ENCODE measurements around the gene HS3ST6. TPM values are rescaled to one million over a fixed set of nuclear protein-coding genes. Genes with fewer than 3 reads are reported as not detected.

HS3ST6 gene
- total and polyA plus RNA-seq, 9 of the 15 experiments (the other 6 are each of a cell fraction or from before 2014, with no cell fraction given), result not detected

- TF ChIP-seq DLX4 (CRISPR knock-in tag; IDR thresholded peaks at IDR 0.05) (no peak), ZNF324 (CRISPR knock-in tag; IDR thresholded peaks at IDR 0.05) (no peak), SETDB1 (IDR thresholded peaks at IDR 0.05; ENCODE audit: low read length) (no peak), MLLT1 (IDR thresholded peaks at IDR 0.05) (no peak), ZNF121 (CRISPR knock-in tag; conservative IDR thresholded peaks at IDR 0.05) (peak; percentile 93)
- Histone ChIP-seq H3K9ac (ENCODE audit: insufficient read depth in 1 of 2, low read depth in 2 of 2, low read length in 2 of 2) (peak within 1 kb of the TSS; percentile 94 to 100), H3K27ac (ENCODE audit: extremely low read depth, low read depth, low read length) (peak within 1 kb of the TSS; percentile 85), H4K20me1 (replicated peaks; ENCODE audit: control insufficient read depth, insufficient read depth, low read length) (peaks cover 25% of the 10 kb centered on the region), H3K27me3 (ENCODE audit: control insufficient read depth in 2 of 2, insufficient read depth in 2 of 2, low read length in 2 of 2) (no peaks in the 10 kb centered on the region), H3K4me2 (ENCODE audit: insufficient read depth, low read length) (peak within 1 kb of the TSS; percentile 86), H3K9me3 (replicated peaks; ENCODE audit: control insufficient read depth, insufficient read depth, low read depth, low read length) (no peaks in the 10 kb centered on the region), H3K79me2 (ENCODE audit: control insufficient read depth, insufficient read depth, low read length) (peaks cover 62% of the 10 kb centered on the region), H3K36me3 (ENCODE audit: control insufficient read depth, insufficient read depth, low read length) (peaks cover 27% of the 10 kb centered on the region), H3K4me1 (replicated peaks in 1 of 2; ENCODE audit: control insufficient read depth in 2 of 2, insufficient read depth in 2 of 2, low read length in 2 of 2) (peaks cover 5 to 51% of the 10 kb centered on the region in 2 experiments; a peak in 4 of 5 replicates), H2AFZ (ENCODE audit: low read depth, low read length) (no peak within 1 kb of the TSS), H3K4me3 (peak within 1 kb of the TSS; percentile 89), H3K9me1 (ENCODE audit: control insufficient read depth, insufficient read depth, low read length) (peaks cover 3% of the 10 kb centered on the region)
- intact Hi-C loops (cut with micrococcal nuclease) (no loop called here), in situ Hi-C loops (cut with MboI) (no loop called here)
- no peak for DNase-seq (ENCODE audit: extremely low read depth in 1 of 4, low spot score in 3 of 4)
- no TSS peak for BruUV-seq (replicated peaks)
- POLR2A ChIA-PET, result interaction anchor here (0.6 to 3.9 kb wide), 9 partner anchors 9 to 1006 kb away, joined by 3 to 103 read pairs (median 5); partner anchors contain the start of genes GFER, NME3, NOXO1 and SYNGR3
- FAIRE-seq, result no peak
- CTCF ChIA-PET (ENCODE audit: low intra/inter-chr PET ratio), result no interaction called here
- WGBS (ENCODE audit: insufficient coverage, low coverage, missing lambda C conversion rate), result 86% methylated on average over 5 of the region's 6 CpGs
- ATAC-seq, result no peak
Observed at GRCh38 chr16:1966460-1966859, 48.2 kb upstream of the HS3ST6 start, which contains the start of gene RNF151. RNF151 (plus strand) TSS chr16:1966856; CDS start chr16:1966882, 26 bp downstream.
